SK-N-SH (cell line): ENCODE data around the gene HRK. TPM values are rescaled to one million over a fixed set of nuclear protein-coding genes. Genes with fewer than 3 reads are reported as not detected.

ENCODE experiments used
- CTCF ChIA-PET: fragments of 300-600, 350-600 bp; formaldehyde crosslinking; extraction: SDS; loops from one replicate; lab custom pipeline; 2021; lab: Yijun Ruan, JAX
- POLR2A ChIA-PET: fragments of 350-600 bp; sonication (Branson Sonifier 250); formaldehyde crosslinking; extraction: SDS; loops from one replicate; lab custom pipeline; 2020; ENCODE audit warnings: antibody characterized with exemption, inconsistent platforms; lab: Yijun Ruan, JAX
- DNase-seq: peaks from one replicate; pipeline ENCODE4 v3.0.0; 2012
- H2AFZ ChIP-seq: fragments of 200-600 bp; sonication (generic); 2 replicates; pipeline ENCODE4 v1.8.1; 2016; ENCODE audit warnings: antibody characterized with exemption, mild to moderate bottlenecking, low read depth
- H3F3A ChIP-seq: fragments of 200-600 bp; sonication (generic); replicated peaks from 2 replicates; pipeline ENCODE3; 2016; ENCODE audit warnings: antibody characterized with exemption, mild to moderate bottlenecking; ENCODE audit not compliant: insufficient read depth
- H3K27ac ChIP-seq, 2 experiments: fragments of 200-500 bp in 1 of 2; fragments of 200-600 bp in 1 of 2; sonication (Bioruptor generic) in 1 of 2; sonication (generic), shearing (Covaris generic) in 1 of 2; 2 replicates each; pipeline versions ENCODE4 v1.5.1 to v1.6.1; 2014 to 2016; ENCODE audit warnings: low read depth in 2 of 2, inconsistent platforms in 1 of 2, low read length in 1 of 2, mild to moderate bottlenecking in 1 of 2, mixed read lengths in 1 of 2
- H3K27me3 ChIP-seq: fragments of 200-600 bp; sonication (generic), shearing (Covaris generic); 2 replicates; pipeline ENCODE4 v1.6.1; 2016; ENCODE audit warnings: mixed run types; ENCODE audit not compliant: insufficient read depth
- H3K36me3 ChIP-seq, 2 experiments: fragments of 200-500 bp in 1 of 2; fragments of 200-600 bp in 1 of 2; sonication (Bioruptor generic) in 1 of 2; sonication (generic) in 1 of 2; replicated peaks in 1 of 2; 2 replicates each; pipeline versions ENCODE3 to v1.5.1; 2014 to 2016; ENCODE audit warnings: low read length in 1 of 2, mild to moderate bottlenecking in 1 of 2; ENCODE audit not compliant: insufficient read depth in 2 of 2, control insufficient read depth in 1 of 2
- H3K4me1 ChIP-seq, 2 experiments: fragments of 200-500 bp in 1 of 2; fragments of 200-600 bp in 1 of 2; sonication (Bioruptor generic) in 1 of 2; sonication (generic), shearing (Covaris generic) in 1 of 2; 2 replicates each; pipeline versions ENCODE4 v1.5.1 to v1.6.1; 2014 to 2016; ENCODE audit warnings: low read depth in 1 of 2, low read length in 1 of 2, mixed run types in 1 of 2; ENCODE audit not compliant: insufficient read depth in 2 of 2, control insufficient read depth in 1 of 2
- H3K4me2 ChIP-seq: fragments of 200-600 bp; sonication (generic), shearing (Covaris generic); 2 replicates; pipeline ENCODE4 v1.6.1; 2017; ENCODE audit warnings: mixed run types
- H3K4me3 ChIP-seq, 2 experiments: fragments of 200-500 bp in 1 of 2; fragments of 200-600 bp in 1 of 2; sonication (Bioruptor generic) in 1 of 2; sonication (generic), shearing (Covaris generic) in 1 of 2; 2 replicates each; pipeline versions ENCODE4 v1.5.1 to v1.8.1; 2014 to 2016; ENCODE audit warnings: low read depth in 2 of 2, inconsistent platforms in 1 of 2, low read length in 1 of 2, mild to moderate bottlenecking in 1 of 2, mixed read lengths in 1 of 2, moderate library complexity in 1 of 2
- H3K79me2 ChIP-seq: fragments of 200-600 bp; sonication (generic); 2 replicates; pipeline ENCODE4 v1.8.1; 2017; ENCODE audit warnings: mild to moderate bottlenecking; ENCODE audit not compliant: insufficient read depth
- H3K9ac ChIP-seq: fragments of 200-600 bp; sonication (generic); 2 replicates; pipeline ENCODE4 v1.6.1; 2017; ENCODE audit warnings: mixed run types
- H3K9me2 ChIP-seq: fragments of 200-600 bp; sonication (generic); 2 replicates; pipeline ENCODE4 v1.6.1; 2017; ENCODE audit warnings: mixed run types
- H3K9me3 ChIP-seq: fragments of 200-600 bp; sonication (generic); 2 replicates; pipeline ENCODE4 v1.6.1; 2017; ENCODE audit warnings: mixed run types, mild to moderate bottlenecking, moderate library complexity
- H4K20me1 ChIP-seq: fragments of 200-600 bp; sonication (generic); 2 replicates; pipeline ENCODE4 v1.6.1; 2017; ENCODE audit warnings: mild to moderate bottlenecking, mixed run types; ENCODE audit not compliant: insufficient read depth
- ELF1 ChIP-seq: IDR thresholded peaks from 2 replicates; pipeline ENCODE4 v1.4.0; 2012
- GATA2 ChIP-seq: sonication (generic); formaldehyde crosslinking; IDR thresholded peaks from 2 replicates; pipeline ENCODE4 v1.5.0; 2020; ENCODE audit warnings: mild to moderate bottlenecking, missing genetic modification reagents
- MXI1 ChIP-seq: IDR thresholded peaks from 2 replicates; pipeline ENCODE4 v1.6.1; 2012; ENCODE audit warnings: mild to moderate bottlenecking, low read depth, low read length, improper control_type of control experiment
- NRF1 ChIP-seq: IDR thresholded peaks from 2 replicates; pipeline ENCODE4 v1.6.1; 2012; ENCODE audit warnings: low read depth, mild to moderate bottlenecking, low read length
- PBX3 ChIP-seq: IDR thresholded peaks from 2 replicates; pipeline ENCODE4; 2012
- POLR2AphosphoS5 ChIP-seq: IDR thresholded peaks from 2 replicates; pipeline ENCODE4 v1.6.1; 2012; ENCODE audit warnings: low read depth, low read length
- RXRA ChIP-seq: IDR thresholded peaks from 2 replicates; pipeline ENCODE4 v1.4.0; 2012; ENCODE audit warnings: low read depth, mild to moderate bottlenecking, borderline replicate concordance
- SMC3 ChIP-seq: IDR thresholded peaks from 2 replicates; pipeline ENCODE4 v1.6.1; 2012; ENCODE audit warnings: low read depth, low read length, improper control_type of control experiment
- TAF1 ChIP-seq: IDR thresholded peaks from 2 replicates; pipeline ENCODE4 v1.6.1; 2012; ENCODE audit warnings: low read depth, mild to moderate bottlenecking, low read length, moderate library complexity, borderline replicate concordance
- TCF12 ChIP-seq: IDR thresholded peaks from 2 replicates; pipeline ENCODE4 v1.4.0; 2012
- YY1 ChIP-seq: IDR thresholded peaks from 2 replicates; pipeline ENCODE4 v1.4.0; 2012; ENCODE audit warnings: low read depth, mild to moderate bottlenecking
- WGBS: methylation state at CpG from one replicate; pipeline ENCODE4 v1.1.6; 2017; ENCODE audit warnings: low lambda C conversion rate; 5-methylcytosine and 5-hydroxymethylcytosine counted together
- polyA plus RNA-seq, 3 experiments: library from polyadenylated mRNA; depleted of rRNA; stranded (reverse); fragments of >200 nt; gene quantifications; 2 replicates each; pipeline ENCODE4 v1.2.3, GENCODE V29; 2012
- TF ChIP-seq, protein P1 (sequence below): IDR thresholded peaks from 2 replicates; pipeline ENCODE4 v1.6.1; 2012; ENCODE audit warnings: mild to moderate bottlenecking, low read depth, low read length, moderate library complexity
- TF ChIP-seq, protein P2 (sequence below): IDR thresholded peaks from 2 replicates; pipeline ENCODE4 v1.4.0; 2012; ENCODE audit warnings: low read depth

HRK gene
- polyA plus RNA-seq, 1 of the 3 experiments (the other 2 are of a cell fraction): 0.02 TPM

DNA sequence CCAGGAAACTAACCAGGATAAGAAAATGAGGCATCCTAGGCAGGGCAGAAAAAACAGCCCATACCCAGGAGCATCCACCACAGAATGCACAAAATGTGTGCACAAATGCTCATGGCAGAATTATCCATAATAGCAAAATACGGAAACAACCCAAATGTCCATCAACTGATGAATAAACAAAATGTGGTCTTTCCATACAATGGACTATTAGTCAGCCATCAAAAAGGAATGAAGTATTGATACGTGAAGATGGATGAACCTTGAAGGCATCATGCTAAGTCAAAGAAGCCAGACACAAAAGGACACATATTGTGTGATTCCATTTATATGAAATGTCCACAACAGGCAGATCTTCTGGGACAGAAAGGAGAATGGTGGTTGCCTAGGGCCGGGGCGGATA is 19.1 kb downstream of the HRK start:
- CTCF ChIA-PET: interaction anchor here (1.8 to 2.6 kb wide), 3 partner anchors 10 to 15 kb away, joined by 6 to 19 read pairs (median 16); no protein-coding TSS in a partner anchor
- H3K4me1 ChIP-seq: peaks cover 0 to 13% of the 10 kb centered on the region in 2 experiments; a peak in 1 of 4 replicates
- H3K4me3 ChIP-seq: no peak overlapping the region
- H3K79me2 ChIP-seq: no peaks in the 10 kb centered on the region
- POLR2A ChIA-PET: no interaction called here
- peaks cover 7% of the 10 kb centered on the region for H3F3A ChIP-seq
- no peaks in the 10 kb centered on the region for H3K9me3 ChIP-seq
- no peak overlapping the region for H3K27ac ChIP-seq
- DNase-seq: no peak
- no peak for TF ChIP-seq RXRA
- no peak for TF ChIP-seq YY1
- no peak for TF ChIP-seq TCF12
- no peak for TF ChIP-seq TAF1
- no peak for TF ChIP-seq SMC3
- TF ChIP-seq MXI1: no peak
- no peaks in the 10 kb centered on the region for H3K36me3 ChIP-seq
- no peak overlapping the region for H3K4me2 ChIP-seq
- no peaks in the 10 kb centered on the region for H3K9me2 ChIP-seq
- no peak overlapping the region for H2AFZ ChIP-seq
- no peak overlapping the region for H3K9ac ChIP-seq
- no peaks in the 10 kb centered on the region for H4K20me1 ChIP-seq
- H3K27me3 ChIP-seq: no peaks in the 10 kb centered on the region; the same call in 1 of the 2 replicates
- WGBS: 88% methylated on average over 4 of the region's 4 CpGs

DNA sequence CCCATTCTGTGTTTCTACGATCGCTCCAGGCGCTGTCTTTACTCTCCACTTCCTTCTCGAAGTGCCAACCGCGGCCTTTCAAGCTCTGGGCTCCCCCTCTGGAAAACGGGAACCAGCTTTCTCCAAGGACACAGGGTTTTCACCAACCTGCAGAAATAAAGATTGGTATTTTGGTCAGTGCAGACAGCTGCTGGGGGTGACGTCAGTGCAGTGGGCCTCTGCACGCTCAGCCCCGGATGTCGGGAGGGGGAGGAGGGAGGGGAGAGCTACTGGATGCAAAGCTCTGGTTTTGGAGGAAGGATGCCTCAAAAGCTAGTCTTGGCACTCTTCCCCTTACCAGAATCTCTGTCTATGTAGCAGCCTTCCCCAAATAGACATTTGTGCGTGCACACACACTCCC is 19.9 kb downstream of the HRK start:
- Histone ChIP-seq H2AFZ (peak overlapping the region; percentile 12; the same call in 1 of the 2 replicates), H3K27me3 (no peaks in the 10 kb centered on the region; the same call in 1 of the 2 replicates), H3K4me1 (peaks cover 0 to 13% of the 10 kb centered on the region in 2 experiments; a peak in 1 of 4 replicates), H3F3A (peaks cover 7% of the 10 kb centered on the region), H3K9me3 (no peaks in the 10 kb centered on the region), H3K9ac (no peak overlapping the region), H3K27ac (0 out of 4 replicates have a peak overlapping the region, but pooled peaks of 1 of the 2 experiments have one; percentile 19), H3K4me2 (no peak overlapping the region), H4K20me1 (no peaks in the 10 kb centered on the region), H3K36me3 (no peaks in the 10 kb centered on the region), H3K9me2 (no peaks in the 10 kb centered on the region), H3K4me3 (no peak overlapping the region), H3K79me2 (no peaks in the 10 kb centered on the region)
- TF ChIP-seq PBX3: no peak
- no peak for TF ChIP-seq NRF1
- TF ChIP-seq TCF12: 0 out of 2 replicates have a peak, but pooled peaks have one; percentile 22
- 53% methylated on average over 12 of the region's 12 CpGs for WGBS
- CTCF ChIA-PET: no interaction called here
- POLR2A ChIA-PET: no interaction called here
- peak; percentile 84 for DNase-seq

DNA sequence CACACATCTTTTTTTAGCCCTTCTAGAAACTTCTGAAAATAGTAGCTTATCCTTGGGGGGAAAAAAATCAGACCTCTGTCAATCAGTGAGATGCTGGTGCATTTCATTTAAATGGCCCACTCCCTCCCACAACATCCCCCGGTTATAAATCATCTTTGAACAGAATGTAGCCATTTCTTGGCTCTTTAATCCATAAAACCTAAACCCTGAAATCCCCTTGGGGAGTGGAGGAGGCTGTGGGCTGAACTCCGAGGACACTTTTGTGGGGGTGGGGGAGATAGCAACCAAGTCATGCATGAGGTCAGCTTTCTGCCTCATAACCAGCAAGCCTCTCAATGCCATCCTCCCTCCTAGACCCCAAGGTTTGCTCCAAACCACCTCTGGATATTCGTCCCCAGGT is 21.0 kb downstream of the HRK start:
- no peaks in the 10 kb centered on the region for H3K9me3 ChIP-seq
- peak overlapping the region in 1 of 2 experiments; percentile 3; a peak in 1 of 4 replicates for H3K4me3 ChIP-seq
- no peaks in the 10 kb centered on the region for H3K9me2 ChIP-seq
- no peaks in the 10 kb centered on the region for H4K20me1 ChIP-seq
- peak overlapping the region; percentile 52 for H3K4me2 ChIP-seq
- peaks cover 0 to 13% of the 10 kb centered on the region in 2 experiments; a peak in 1 of 4 replicates for H3K4me1 ChIP-seq
- ChIA-PET POLR2A (no interaction called here), CTCF (no interaction called here)
- TF ChIP-seq ELF1 (no peak), GATA2 (CRISPR knock-in tag) (no peak), PBX3 (no peak), TCF12 (no peak), TAF1 (no peak), SMC3 (no peak), POLR2AphosphoS5 (no peak), NRF1 (no peak)
- TF ChIP-seq, protein P1, sequence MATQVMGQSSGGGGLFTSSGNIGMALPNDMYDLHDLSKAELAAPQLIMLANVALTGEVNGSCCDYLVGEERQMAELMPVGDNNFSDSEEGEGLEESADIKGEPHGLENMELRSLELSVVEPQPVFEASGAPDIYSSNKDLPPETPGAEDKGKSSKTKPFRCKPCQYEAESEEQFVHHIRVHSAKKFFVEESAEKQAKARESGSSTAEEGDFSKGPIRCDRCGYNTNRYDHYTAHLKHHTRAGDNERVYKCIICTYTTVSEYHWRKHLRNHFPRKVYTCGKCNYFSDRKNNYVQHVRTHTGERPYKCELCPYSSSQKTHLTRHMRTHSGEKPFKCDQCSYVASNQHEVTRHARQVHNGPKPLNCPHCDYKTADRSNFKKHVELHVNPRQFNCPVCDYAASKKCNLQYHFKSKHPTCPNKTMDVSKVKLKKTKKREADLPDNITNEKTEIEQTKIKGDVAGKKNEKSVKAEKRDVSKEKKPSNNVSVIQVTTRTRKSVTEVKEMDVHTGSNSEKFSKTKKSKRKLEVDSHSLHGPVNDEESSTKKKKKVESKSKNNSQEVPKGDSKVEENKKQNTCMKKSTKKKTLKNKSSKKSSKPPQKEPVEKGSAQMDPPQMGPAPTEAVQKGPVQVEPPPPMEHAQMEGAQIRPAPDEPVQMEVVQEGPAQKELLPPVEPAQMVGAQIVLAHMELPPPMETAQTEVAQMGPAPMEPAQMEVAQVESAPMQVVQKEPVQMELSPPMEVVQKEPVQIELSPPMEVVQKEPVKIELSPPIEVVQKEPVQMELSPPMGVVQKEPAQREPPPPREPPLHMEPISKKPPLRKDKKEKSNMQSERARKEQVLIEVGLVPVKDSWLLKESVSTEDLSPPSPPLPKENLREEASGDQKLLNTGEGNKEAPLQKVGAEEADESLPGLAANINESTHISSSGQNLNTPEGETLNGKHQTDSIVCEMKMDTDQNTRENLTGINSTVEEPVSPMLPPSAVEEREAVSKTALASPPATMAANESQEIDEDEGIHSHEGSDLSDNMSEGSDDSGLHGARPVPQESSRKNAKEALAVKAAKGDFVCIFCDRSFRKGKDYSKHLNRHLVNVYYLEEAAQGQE: no peak
- TF ChIP-seq, protein P2, sequence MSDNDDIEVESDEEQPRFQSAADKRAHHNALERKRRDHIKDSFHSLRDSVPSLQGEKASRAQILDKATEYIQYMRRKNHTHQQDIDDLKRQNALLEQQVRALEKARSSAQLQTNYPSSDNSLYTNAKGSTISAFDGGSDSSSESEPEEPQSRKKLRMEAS: no peak
- 56% methylated on average over 3 of the region's 3 CpGs for WGBS
- peaks cover 7% of the 10 kb centered on the region for H3F3A ChIP-seq
- H3K9ac ChIP-seq: no peak overlapping the region
- H3K36me3 ChIP-seq: no peaks in the 10 kb centered on the region
- H3K79me2 ChIP-seq: no peaks in the 10 kb centered on the region
- H2AFZ ChIP-seq: no peak overlapping the region
- no peaks in the 10 kb centered on the region; the same call in 1 of the 2 replicates for H3K27me3 ChIP-seq
- H3K27ac ChIP-seq: no peak overlapping the region
- no peak for DNase-seq
